Measurements from ENCODE around the gene SUGCT. TPM values are rescaled to one million over a fixed set of nuclear protein-coding genes. Genes with fewer than 3 reads are reported as not detected.
"Not testable (repeated sequence)": the region's sequence is repeated elsewhere in the genome, so short reads cannot be mapped to it uniquely, and the experiment has no call there.

The SUGCT gene
- total RNA-seq: 3.1 and 4.3 TPM in 2 replicates

DNA sequence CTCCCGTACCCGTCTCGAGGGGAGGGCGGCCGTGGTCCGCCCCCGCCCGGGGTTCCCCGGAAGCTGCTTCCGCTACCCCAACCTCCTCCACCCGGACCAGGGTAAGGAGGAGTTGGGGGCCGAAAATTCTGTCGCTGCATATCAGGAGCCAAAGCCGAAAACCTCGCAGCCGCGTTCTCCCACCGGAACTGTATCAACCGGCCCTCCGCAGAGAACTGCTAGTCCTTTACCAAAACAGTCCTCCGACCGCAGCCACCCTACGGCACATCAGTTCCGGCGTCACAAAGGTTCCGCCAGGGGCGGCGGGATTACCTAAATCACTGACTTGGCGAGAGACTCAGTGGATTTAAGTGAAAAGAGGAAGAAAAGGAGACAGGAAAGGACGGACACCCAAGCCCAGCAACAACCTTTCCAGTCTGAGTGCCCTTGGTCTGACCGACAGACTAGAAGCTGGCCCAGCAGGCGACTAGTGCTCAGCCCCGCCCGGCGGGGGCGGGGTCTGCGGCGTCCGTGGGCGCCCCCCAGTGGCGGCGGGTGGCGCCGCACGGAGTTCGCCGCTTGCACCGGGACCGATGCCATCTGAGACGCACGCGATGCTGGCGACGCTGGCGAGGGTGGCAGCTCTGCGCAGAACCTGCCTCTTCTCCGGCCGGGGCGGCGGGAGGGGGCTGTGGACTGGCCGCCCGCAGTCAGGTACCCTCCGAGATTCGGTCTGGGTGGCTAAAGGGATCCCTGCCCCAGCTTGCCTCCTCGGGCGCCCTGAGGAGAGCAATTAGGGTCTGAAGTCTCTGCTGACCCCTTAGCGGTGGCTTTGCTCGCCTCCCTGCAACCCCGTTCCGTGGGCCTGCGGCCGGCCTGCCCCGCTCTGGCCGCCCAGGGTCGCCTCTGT lies at the start of gene SUGCT, which contains the start of gene MPLKIP:
SUGCT (plus strand) TSS at position 578 of the 889 bp plus-strand sequence.
MPLKIP (minus strand) TSS at position 195 of the 889 bp plus-strand sequence; CDS start at position 140, 55 bp downstream.
- DNase-seq (ENCODE audit: extremely low read depth, low read depth, low spot score): peak; percentile 80

DNA sequence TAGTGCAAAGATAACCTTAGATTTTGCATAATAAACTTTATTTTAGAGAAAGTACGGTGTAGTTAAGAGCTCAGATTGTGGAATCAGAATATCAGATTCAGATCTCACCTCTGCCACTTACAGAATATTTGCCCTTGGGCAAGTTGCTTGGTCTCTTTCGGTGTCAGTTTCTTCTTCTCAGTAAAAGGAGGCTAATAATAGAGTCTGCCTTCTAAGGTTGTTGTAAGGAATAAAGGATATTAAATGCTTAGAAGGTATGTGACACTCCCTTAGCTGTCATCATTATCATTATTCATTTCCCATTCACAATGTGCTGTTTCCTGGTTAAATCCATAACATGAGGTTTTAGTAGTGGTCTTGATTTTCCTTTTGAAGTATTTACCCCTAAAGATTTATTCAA lies 42.6 kb upstream of the SUGCT start:
- no peak for DNase-seq (ENCODE audit: extremely low read depth, low read depth, low spot score)

DNA sequence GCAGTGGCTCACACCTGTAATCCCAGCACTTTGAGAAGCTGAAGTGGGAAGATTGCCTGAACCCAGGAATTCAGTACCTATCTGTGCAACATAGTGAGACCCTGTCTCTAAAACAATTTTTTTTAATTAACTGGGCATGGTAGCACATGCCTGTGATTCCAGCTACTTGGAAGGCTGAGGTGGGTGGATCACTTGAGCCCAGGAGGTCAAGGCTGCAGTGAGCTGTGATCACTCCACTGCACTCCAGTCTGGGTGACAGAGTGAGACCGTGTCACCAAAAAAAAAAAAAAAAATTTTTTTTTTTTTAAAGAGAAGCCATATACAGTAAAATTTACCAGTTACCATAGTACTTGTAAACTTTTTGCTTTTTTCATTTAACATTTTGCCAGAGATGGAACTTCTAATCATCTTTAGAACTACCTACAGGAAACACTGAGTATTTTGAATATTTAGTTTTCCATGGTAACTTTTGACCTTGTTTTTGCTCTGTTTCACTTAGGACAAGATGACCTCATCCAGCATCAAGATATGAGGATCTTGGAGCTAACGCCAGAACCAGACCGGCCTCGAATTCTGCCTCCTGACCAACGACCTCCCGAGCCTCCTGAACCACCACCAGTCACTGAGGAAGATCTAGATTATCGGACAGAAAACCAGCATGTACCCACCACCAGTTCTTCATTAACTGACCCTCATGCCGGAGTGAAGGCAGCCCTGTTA lies 41.0 kb upstream of the SUGCT start:
- DNase-seq (ENCODE audit: extremely low read depth, low read depth, low spot score): no peak

DNA sequence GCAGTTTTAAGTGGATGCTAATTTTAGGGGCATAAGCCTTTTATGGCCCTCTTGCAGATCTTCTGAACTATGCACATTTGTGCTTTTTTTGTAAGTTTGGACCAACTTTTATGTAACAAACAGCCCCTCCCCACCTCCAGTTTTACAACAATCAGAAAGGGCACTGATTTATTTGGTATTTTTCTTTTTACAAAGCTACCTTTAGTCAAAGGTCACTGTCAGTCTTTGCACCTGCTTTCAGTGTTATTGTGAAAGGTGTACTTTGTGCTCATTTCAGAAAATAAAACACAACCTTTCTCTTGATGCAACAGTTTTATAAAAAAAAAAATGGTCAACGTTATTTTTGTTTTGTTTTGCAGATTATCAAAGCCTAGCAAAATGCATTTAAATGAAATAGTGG lies 39.6 kb upstream of the SUGCT start:
- DNase-seq (ENCODE audit: extremely low read depth, low read depth, low spot score): no peak

DNA sequence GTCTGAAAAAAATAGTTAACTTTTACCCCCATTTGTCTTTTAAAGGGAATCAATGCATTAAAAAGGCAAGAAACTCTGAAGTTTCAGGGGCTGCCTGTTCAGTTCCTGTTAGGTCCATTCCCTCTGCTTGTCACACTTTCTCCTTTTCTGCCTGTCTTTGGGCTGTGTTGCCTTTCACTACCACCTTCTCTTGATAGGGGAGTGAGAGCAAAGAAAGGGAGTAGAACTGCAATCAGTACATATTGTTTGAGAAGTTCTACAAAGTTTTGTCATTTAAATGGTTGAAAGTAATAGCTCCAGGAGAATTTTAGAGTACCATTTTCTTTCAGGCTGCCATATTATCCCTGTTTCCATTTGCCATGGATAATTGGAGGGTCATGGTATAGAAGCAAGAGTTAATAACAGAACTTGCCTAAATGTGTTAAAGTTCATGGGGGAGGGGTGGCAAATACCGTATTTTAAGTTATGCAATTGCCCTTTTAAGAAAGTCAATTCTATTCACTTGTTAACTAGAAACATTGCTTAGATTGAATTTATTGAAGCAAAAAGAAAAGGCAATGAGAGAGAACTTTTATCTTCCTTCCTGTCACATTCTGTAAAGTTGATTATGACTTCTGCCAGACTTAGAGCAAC lies 39.0 kb upstream of the SUGCT start:
- DNase-seq (ENCODE audit: extremely low read depth, low read depth, low spot score): no peak

DNA sequence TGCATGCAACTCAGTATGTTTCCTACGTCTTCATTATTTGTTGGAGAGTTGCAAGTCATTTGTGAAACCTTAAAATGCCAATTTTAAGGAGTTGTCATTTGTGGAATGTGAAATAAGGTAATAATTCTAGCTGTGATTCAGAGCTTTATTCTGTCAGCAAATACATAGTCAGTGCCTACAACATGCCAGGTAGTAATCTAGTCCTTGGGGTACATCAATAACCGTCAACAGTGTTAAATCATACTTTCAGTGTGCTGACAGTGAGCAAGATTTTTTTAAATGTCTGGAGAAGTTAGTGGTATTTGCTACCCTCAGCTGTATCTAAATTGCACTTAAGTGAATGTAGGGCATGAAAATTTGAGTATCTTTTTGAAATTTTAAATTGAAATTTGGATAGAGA lies 37.1 kb upstream of the SUGCT start:
- no peak for DNase-seq (ENCODE audit: extremely low read depth, low read depth, low spot score)

DNA sequence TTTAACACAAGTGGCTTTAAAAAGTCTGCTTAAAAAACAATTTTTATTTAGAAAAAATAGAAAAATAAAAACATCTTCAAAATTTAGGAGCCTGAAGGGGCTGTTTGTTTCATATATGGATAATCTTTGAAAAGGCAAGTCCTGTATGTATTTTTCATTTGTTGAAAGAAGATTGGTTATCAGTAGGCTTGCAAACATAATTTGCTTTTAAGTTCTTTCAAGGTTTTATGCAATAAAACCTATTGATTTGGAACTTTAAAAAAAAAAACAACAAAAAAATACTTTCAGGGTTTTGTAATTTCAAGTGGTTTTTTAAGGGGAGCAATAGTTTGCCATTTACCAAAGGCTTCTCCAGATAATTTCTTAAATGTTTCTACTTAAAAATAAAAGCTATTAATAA lies 36.0 kb upstream of the SUGCT start:
- no peak for DNase-seq (ENCODE audit: extremely low read depth, low read depth, low spot score)

DNA sequence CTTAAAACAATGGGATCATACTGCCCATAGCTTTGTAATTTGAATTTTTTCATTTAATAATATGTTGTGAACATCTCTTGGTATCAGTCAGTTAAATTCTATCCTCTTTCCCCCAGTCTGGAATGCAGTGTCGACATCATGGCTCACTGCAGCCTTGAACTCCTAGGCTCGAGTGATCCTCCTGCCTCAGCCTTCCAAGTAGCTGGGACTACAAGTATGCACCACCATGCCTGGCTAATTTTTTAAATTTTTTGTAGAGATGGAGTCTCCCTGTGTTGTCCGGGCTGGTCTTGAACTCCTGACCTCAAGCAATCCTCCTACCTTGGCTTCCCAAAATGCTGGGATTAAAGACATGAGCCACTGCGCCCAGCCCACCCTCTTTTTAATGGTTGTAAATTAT lies 35.0 kb upstream of the SUGCT start:
- DNase-seq (ENCODE audit: extremely low read depth, low read depth, low spot score): no peak

DNA sequence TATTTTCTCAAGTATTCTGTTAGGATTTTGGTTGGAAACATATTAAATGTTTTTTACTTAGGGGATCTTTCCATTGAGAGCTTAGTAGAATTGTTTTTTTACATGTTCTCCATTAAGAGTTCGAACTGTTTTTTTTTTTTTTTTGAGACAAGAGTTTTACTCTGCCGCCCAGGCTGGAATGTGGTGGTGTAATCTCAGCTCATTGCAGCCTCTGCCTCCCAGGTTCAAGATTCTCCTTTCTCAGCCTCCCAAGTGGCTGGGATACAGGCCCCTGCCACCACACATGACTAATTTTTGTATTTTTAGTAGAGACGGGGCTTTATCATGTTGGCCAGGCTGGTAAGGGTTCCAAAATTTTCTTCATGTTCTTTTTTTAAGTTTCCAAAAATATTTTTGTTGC lies 33.6 kb upstream of the SUGCT start:
- DNase-seq (ENCODE audit: extremely low read depth, low read depth, low spot score): no peak

DNA sequence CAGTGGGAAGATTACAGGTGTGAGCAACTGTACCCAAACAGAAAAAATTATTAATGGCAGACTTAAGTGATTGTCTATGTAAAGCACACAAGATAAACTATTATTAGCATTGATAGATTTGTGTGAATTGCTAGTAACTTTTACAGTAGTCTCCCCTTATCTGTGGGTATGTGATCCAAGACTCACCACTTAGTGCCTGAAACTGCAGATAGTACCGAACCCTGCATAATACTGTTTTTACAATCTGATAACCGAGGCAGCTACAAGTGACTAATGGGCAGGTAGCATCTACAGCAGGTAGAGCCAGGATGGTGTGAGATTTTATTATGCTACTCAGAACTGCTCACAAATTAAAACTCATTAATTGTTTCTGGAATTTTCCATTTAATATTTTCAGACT lies 31.9 kb upstream of the SUGCT start:
- no peak for DNase-seq (ENCODE audit: extremely low read depth, low read depth, low spot score)

DNA sequence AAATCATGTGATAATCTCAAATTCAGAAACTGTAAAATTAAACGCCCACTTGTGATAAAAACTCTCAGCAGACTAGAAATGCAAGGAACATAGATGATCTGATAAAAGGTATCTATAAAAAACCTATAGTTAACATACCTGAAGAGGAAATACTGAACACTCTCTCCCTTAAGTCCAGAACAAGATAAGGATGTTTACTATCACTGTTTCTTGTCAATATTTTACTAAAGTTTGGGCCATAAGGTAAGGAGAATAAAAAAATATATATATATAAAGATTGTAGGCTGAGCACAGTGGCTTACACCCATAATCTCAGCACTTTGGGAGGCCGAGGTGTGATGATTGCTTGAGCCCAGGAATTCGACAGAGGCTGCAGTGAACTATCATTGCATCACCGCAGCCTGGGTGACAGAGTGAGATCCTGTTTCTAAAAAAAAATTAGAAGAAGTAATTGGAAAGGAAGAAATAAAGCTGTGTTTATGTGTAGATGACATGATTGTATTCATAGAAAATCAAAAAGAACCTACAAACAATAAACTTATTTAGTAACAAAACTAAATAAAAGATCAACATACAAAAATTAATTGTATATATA lies 28.8 kb upstream of the SUGCT start:
- no peak for DNase-seq (ENCODE audit: extremely low read depth, low read depth, low spot score)

DNA sequence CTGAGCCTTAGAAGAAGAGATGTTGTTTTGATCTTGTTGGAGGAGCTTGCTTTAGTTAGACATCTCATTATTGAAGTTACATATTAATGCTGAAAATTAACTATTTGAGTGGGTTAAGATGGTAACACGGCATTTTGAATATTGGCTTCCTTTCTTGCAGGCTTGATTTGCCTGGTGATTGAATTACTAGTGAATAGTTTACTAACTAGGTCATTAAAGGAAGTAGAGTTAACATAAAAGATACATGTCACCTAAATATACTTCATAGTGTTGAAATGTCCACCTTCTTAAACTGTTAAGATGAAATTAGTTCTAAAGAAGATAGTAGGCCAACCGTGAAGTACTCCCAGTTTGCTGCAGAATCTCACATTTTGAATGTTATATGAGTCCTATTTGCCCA lies 18.9 kb upstream of the SUGCT start:
- no peak for DNase-seq (ENCODE audit: extremely low read depth, low read depth, low spot score)

DNA sequence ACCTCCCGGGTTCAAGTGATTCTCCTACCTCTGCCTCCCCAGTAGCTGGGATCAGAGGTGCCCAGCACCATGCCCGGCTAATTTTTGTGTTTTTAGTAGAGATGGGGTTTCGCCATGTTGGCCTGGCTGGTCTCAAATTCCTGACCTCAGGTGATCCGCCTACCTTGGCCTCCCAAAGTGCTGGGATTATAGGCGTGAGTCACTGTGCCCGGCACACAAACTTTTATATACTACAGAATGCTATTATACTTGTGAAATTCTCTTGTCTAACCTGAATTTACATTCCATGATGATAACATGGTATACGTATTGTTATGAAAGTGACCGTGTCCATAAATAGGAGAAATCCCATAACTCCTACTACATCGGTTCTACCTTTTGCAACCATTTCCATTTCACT lies 17.6 kb upstream of the SUGCT start:
- not testable (repeated sequence) for DNase-seq (ENCODE audit: extremely low read depth, low read depth, low spot score)

DNA sequence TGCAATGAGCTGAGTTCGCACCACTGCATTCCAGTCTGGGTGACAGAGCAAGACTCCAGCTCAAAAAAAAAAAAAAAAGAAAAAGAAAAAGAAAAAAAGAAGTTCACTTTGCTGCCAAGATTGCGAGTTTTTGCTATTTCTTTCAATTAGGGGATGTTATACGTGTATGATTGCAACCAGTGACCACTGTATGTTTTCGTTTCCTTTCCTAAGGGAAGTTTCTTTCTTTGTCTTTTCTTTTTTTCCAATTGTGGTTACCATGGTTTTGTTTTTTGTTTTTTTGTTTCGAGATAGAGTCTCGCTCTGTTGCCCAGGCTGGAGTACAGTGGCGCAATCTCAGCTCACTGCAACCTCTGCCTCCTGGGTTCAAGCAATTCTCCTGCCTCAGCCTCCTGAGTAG lies 16.6 kb upstream of the SUGCT start:
- DNase-seq (ENCODE audit: extremely low read depth, low read depth, low spot score): not testable (repeated sequence)

DNA sequence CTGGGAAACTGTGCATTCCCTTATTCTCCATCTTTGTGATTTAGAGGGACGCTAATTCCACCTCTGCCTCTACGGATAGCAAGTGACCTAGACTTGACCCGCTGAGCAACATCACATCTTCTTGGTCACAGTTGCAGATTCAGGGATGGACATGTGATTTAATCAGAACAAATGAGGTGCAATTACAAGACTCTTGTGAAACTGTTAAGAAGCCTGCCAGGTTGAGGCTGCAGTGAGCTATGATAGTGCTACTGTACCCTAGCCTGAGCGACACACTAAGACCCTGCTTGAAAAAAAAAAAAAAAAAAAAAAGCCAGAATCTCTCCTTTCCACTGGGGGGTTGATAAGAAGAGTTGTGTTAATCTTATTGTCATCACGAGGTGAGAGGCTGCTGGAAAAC lies 14.8 kb upstream of the SUGCT start:
- no peak for DNase-seq (ENCODE audit: extremely low read depth, low read depth, low spot score)

DNA sequence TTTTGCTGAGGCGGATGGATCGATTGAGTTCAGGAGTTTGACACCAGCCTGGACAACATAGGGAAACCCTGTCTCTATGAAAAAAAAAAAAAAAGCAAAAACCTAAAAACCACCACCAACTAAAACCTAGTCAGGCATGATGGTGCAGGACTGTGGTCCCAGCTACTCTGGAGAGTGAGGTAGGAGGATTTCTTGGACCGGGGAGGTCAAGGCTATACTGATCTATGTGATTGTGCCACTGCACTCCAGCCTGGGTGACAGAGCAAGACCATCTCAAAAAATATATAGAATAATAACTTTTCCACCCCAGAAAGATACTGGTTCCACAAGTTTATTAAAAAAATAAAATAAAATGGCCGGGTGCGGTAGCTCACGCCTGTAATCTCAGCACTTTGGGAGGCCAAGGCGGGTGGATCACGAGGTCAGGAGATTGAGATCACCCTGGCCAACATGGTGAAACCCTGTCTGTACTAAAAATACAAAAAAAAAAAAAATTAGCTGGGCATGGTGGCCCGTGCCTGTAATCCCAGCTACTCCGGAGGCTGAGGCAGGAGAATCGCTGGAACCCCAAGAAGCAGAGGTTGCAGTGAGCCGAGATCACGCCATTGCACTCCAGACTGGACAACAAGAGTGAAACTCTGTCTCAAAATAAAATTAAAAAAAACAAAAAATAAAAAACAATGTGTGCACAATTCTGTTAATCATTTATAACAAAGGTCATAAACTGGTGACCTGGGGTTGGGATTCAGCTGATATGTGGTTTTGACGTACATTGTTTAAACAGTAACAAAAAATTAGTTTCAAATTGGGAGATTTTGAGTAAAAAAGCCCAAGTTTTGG lies 12.5 kb upstream of the SUGCT start:
- not testable (repeated sequence) for DNase-seq (ENCODE audit: extremely low read depth, low read depth, low spot score)

DNA sequence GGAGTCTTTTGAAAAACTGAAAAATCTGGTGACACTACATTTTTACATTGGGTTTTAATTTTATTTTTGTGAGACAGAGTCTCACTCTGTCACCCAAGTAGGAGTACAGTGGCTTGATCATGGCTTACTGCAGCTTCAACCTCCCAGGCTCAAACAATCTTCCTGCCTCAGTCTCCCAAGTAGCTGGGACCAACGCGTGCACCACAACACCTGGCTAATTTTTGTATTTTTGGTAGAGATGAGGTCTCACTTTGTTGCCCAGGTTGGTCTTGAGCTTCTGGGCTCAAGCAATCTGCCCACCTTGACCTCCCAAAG lies 11.9 kb upstream of the SUGCT start:
- no peak for DNase-seq (ENCODE audit: extremely low read depth, low read depth, low spot score)

DNA sequence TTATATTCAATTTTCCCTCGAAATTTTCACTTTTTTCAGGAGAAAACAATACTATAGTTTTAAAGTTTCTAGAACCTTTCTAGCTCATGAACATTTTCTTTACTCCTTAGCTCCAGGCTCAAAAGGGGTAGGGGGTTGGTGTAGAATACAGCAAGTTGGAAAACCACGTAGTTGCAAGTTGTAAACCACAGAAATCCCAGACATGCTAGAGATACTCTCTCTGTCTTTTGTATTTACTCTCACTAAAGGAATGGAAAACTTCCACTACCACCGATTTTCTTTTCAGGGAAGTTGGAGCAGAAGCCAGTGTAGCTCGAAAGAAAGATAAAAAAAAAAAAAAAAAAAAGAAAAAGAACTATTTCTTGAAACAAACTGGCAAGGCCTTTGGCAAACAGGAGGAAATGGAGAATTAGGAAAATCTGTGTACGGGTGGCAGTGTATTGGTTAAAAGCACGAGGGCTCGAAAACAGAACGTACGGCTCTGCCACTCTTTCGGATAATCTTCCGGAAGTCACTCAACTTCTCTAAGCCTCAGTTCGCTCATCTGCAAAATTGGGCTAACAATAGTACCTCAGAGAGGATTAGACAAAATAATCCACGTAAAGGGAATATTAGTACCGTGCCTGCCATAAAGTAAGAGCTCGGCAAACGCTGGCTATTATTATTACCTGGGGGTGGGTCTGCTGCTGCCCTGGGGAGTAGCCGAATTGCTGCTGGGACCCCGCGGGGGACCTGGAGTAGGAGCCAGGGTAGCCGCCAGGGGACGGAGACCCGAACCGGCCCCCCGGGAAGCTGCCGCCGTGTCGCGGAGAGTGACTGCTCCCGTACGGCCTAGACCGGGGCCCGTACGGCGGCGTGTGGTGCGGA lies 1.0 kb upstream of the SUGCT start:
- DNase-seq (ENCODE audit: extremely low read depth, low read depth, low spot score): no peak

DNA sequence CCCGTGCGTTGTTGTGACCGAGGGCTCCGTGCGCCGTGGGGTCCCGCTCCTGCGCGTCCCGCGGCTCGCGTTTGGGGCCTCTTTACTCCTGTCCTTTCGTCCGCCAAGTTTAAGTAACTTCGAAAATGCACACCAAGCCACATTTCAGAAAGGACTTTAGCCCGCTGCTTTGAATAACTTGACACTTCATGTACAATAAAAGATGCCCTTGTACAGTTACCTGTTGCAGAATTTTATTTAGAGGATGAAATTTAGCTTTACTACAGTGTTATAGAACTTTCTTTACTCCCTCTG lies 459 bp downstream of the SUGCT start:
- DNase-seq (ENCODE audit: extremely low read depth, low read depth, low spot score): no peak

DNA sequence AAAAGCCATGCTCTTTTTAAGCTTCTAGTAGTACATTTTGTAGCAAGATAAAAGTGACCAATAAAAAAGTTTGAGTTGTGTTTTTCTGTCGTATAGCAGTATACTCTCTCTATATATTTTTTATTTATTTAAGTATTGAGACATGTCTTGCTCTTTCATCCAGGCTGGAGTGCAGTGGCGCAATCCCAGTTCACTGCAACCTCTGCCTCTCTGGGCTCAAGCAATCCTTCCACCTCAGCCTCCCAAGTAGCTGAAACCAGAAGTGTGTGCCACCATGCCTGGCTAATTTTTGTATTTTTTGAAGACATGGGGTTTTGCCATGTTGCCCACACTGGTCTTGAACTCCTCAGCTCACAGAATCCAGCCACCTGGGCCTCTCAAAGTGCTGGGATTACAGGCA lies 2.8 kb downstream of the SUGCT start:
- no peak for DNase-seq (ENCODE audit: extremely low read depth, low read depth, low spot score)
